Small intestine (tissue), 7 donors: ENCODE results near the gene OSBP2. TPM values are rescaled to one million over a fixed set of nuclear protein-coding genes. Genes with fewer than 3 reads are reported as not detected.
A peak's percentile ranks its signal among the peaks of the same experiment; 100 is the strongest.

Source experiments
- DNase-seq, 2 donors: peaks; one replicate each; pipeline versions ENCODE4 v3.0.0 to v3.0.0-alpha.2; 2013
- FAIRE-seq: peaks from 2 replicates; lab custom pipeline; 2012; peaks lifted over from hg19 to GRCh38; lab: Jason Lieb, UNC
- H3K27ac ChIP-seq, 3 donors: one replicate each; pipeline ENCODE4 v1.5.1; 2013; ENCODE audit warnings: low read length in 2 of 3, mild to moderate bottlenecking in 2 of 3, control low read depth in 1 of 3, inconsistent platforms in 1 of 3, low read depth in 1 of 3, moderate library complexity in 1 of 3
- H3K27me3 ChIP-seq, 3 donors: one replicate each; pipeline ENCODE4 v1.6.1; 2013; ENCODE audit warnings: low read length in 3 of 3, inconsistent platforms in 1 of 3; ENCODE audit not compliant: control insufficient read depth in 3 of 3, insufficient read depth in 3 of 3
- H3K36me3 ChIP-seq, 3 donors: one replicate each; pipeline ENCODE4 v1.6.1; 2013; ENCODE audit warnings: low read length in 3 of 3, inconsistent platforms in 1 of 3, low read depth in 1 of 3, mild to moderate bottlenecking in 1 of 3, moderate library complexity in 1 of 3; ENCODE audit not compliant: control insufficient read depth in 3 of 3, insufficient read depth in 2 of 3
- H3K4me1 ChIP-seq, 3 donors: one replicate each; pipeline ENCODE4 v1.6.1; 2013; ENCODE audit warnings: low read length in 2 of 3, inconsistent platforms in 1 of 3, low read depth in 1 of 3, mild to moderate bottlenecking in 1 of 3, moderate library complexity in 1 of 3; ENCODE audit not compliant: control insufficient read depth in 3 of 3, insufficient read depth in 2 of 3
- H3K4me3 ChIP-seq, 3 donors: one replicate each; pipeline ENCODE4 v1.5.1; 2013; ENCODE audit warnings: low read length in 3 of 3, control low read depth in 1 of 3, inconsistent platforms in 1 of 3, low read depth in 1 of 3, mild to moderate bottlenecking in 1 of 3, moderate library complexity in 1 of 3
- H3K9me3 ChIP-seq, 2 donors: one replicate each; pipeline ENCODE4 v1.6.1; 2013; ENCODE audit warnings: low read depth in 1 of 2, low read length in 1 of 2; ENCODE audit not compliant: control insufficient read depth in 2 of 2, insufficient read depth in 1 of 2
- WGBS, 3 donors: extraction: QIAGEN DNeasy Blood & Tissue Kit; methylation state at CpG; one replicate each; pipeline ENCODE4 v1.1.7; 2013; 5-methylcytosine and 5-hydroxymethylcytosine counted together
- polyA plus RNA-seq, 4 donors: library from polyadenylated mRNA; stranded (reverse) in 3 of 4; unstranded in 1 of 4; fragments of 200-250 nt in 3 of 4; fragments of 120-200 nt in 1 of 4; gene quantifications; one replicate each; pipeline versions ENCODE4 v1.2.1 to v1.2.3, GENCODE V29; 2013
- donor health status: healthy with polysubstance abuse.
- donor health status: control.
- donor health status: control.
- donor health status: Bipolar disorder and iron deficiency.
- donor health status: healthy.

OSBP2 gene
- polyA plus RNA-seq, 4 donors = 1.3 to 99.3 (median 1.8) TPM

- no peaks in the 10 kb centered on the region for H3K9me3 ChIP-seq
- no peaks in the 10 kb centered on the region for H3K36me3 ChIP-seq
- H3K4me1 ChIP-seq = no peaks in the 10 kb centered on the region
- no peaks in the 10 kb centered on the region for H3K27me3 ChIP-seq
- DNase-seq (no peak), FAIRE-seq (no peak)
- H3K4me3 ChIP-seq = no peak overlapping the region
- WGBS, 3 donors = 85 to 93% (median 91%) methylated on average over 1 of the region's 1 CpG
- H3K27ac ChIP-seq = no peak overlapping the region
Observed at GRCh38 chr22:30680991-30681770, 13.5 kb upstream of the OSBP2 start.

GRCh38 chr22:30681831-30682230 is 12.8 kb upstream of the OSBP2 start:
- 61 to 81% (median 75%) methylated on average over 2 of the region's 2 CpGs for WGBS, 3 donors
- DNase-seq (no peak), FAIRE-seq (no peak)

GRCh38 chr22:30685178-30685577 is 9.5 kb upstream of the OSBP2 start:
- H3K27ac ChIP-seq = no peak overlapping the region
- H3K27me3 ChIP-seq = no peaks in the 10 kb centered on the region
- no peaks in the 10 kb centered on the region for H3K9me3 ChIP-seq
- H3K4me3 ChIP-seq = no peak overlapping the region
- FAIRE-seq = no peak
- WGBS, 3 donors = 31 to 71% (median 49%) methylated on average over 7 of the region's 7 CpGs
- peak; percentile 22 to 49 for DNase-seq
- no peaks in the 10 kb centered on the region for H3K4me1 ChIP-seq
- H3K36me3 ChIP-seq = no peaks in the 10 kb centered on the region

More at GRCh38 chr22:30681831-30682230, 12.8 kb upstream of the OSBP2 start:
- Histone ChIP-seq H3K27me3 (no peaks in the 10 kb centered on the region), H3K27ac (no peak overlapping the region), H3K9me3 (no peaks in the 10 kb centered on the region), H3K36me3 (no peaks in the 10 kb centered on the region), H3K4me1 (no peaks in the 10 kb centered on the region), H3K4me3 (no peak overlapping the region)

- FAIRE-seq (no peak), DNase-seq (peak; percentile 16 to 89)
- H3K9me3 ChIP-seq = no peaks in the 10 kb centered on the region
- H3K36me3 ChIP-seq = no peaks in the 10 kb centered on the region
- no peaks in the 10 kb centered on the region for H3K27me3 ChIP-seq
- no peak overlapping the region for H3K27ac ChIP-seq
- no peak overlapping the region for H3K4me3 ChIP-seq
- whole genome bisulfite sequencing, 3 donors = 31 to 72% (median 65%) methylated on average over 4 of the region's 4 CpGs
- H3K4me1 ChIP-seq = no peaks in the 10 kb centered on the region
Observed at GRCh38 chr22:30687358-30687757, 7.3 kb upstream of the OSBP2 start.

GRCh38 chr22:30689622-30690021 is 5.1 kb upstream of the OSBP2 start:
- Histone ChIP-seq H3K4me3 (no peak overlapping the region), H3K4me1 (no peaks in the 10 kb centered on the region), H3K27me3 (no peaks in the 10 kb centered on the region), H3K36me3 (no peaks in the 10 kb centered on the region), H3K9me3 (no peaks in the 10 kb centered on the region), H3K27ac (no peak overlapping the region)
- DNase-seq = no peak
- no peak for FAIRE-seq
- 25 to 66% (median 49%) methylated on average over 1 of the region's 1 CpG for WGBS, 3 donors

GRCh38 chr22:30691204-30691603 is 3.5 kb upstream of the OSBP2 start:
- 61 to 74% (median 63%) methylated on average over 1 of the region's 1 CpG for WGBS, 3 donors
- Histone ChIP-seq H3K36me3 (no peaks in the 10 kb centered on the region), H3K27ac (no peak overlapping the region), H3K27me3 (peaks cover 0 to 4% (median 0%) of the 10 kb centered on the region in 3 donors), H3K4me3 (no peak overlapping the region), H3K4me1 (peaks cover 0 to 5% (median 0%) of the 10 kb centered on the region in 3 donors), H3K9me3 (no peaks in the 10 kb centered on the region)
- DNase-seq (no peak), FAIRE-seq (no peak)

GRCh38 chr22:30694171-30694639 is 469 bp upstream of the OSBP2 start:
- Histone ChIP-seq H3K4me3 (peak overlapping the region; percentile 17 to 63 (median 52)), H3K9me3 (no peaks in the 10 kb centered on the region), H3K27ac (peak overlapping the region in 2 of 3 donors; percentile 51 to 73), H3K36me3 (no peaks in the 10 kb centered on the region), H3K27me3 (peaks cover 0 to 4% (median 0%) of the 10 kb centered on the region in 3 donors), H3K4me1 (peaks cover 0 to 5% (median 0%) of the 10 kb centered on the region in 3 donors)
- 0 to 1% (median 1%) methylated on average over 21 to 37 of the region's 38 CpGs for WGBS, 3 donors
- FAIRE-seq = no peak
- peak; percentile 49 to 85 for DNase-seq

GRCh38 chr22:30695351-30695851 is 727 bp downstream of the OSBP2 start:
- H3K27ac ChIP-seq = no peak overlapping the region

More at GRCh38 chr22:30695351-30695851, 727 bp downstream of the OSBP2 start:
- Histone ChIP-seq H3K36me3 (no peaks in the 10 kb centered on the region), H3K4me3 (peak overlapping the region in 2 of 3 donors; percentile 63 to 66), H3K27me3 (peaks cover 0 to 4% (median 0%) of the 10 kb centered on the region in 3 donors), H3K4me1 (peaks cover 0 to 5% (median 0%) of the 10 kb centered on the region in 3 donors), H3K9me3 (no peaks in the 10 kb centered on the region)
- WGBS, 3 donors = 48 to 73% (median 69%) methylated on average over 13 to 15 of the region's 15 CpGs
- no peak for DNase-seq
- no peak for FAIRE-seq
